Stimulated activated CD8-positive, alpha-beta memory T cell treated with anti-CD3 and anti-CD28 coated beads, Interleukin-15, amount 100 ng/mL, for 24 hours (primary cell): ENCODE data around the gene ZNF516.

Source experiments
- DNase-seq: peaks from one replicate; pipeline ENCODE4 v3.0.0-alpha.2; 2020; ENCODE audit warnings: low read depth

Gene ZNF516

GRCh38 chr18:76468345-76469304 lies 26.4 kb downstream of the ZNF516 start:
- no peak for DNase-seq

GRCh38 chr18:76467371-76468190 lies 27.5 kb downstream of the ZNF516 start:
- no peak for DNase-seq

DNA sequence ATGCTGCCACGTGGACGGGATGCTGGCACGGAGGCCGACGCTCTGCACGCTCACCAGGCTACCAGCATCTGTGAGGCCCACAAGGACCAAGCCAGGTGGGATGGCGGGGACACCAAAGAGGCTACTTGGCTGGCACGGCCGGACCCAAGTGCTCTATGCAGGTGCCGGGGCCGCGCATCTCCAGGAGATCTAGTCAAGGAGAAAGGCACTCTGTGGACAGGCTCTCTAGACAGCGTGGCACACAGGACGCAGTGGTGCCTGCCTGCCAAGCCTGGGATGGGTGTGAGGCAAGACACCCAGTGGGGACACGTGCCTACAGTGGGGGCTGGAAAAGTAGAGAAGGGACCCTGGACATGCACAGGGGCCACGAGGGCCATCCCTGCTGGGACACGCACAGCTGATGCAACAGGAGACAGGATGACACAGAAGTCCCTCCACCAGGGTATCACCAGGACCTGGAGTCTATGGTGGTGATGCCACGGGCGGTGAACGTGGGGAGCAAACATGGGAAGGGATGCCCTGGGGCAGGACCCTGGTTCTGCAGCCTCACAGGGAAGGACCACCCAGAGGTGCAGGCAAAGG lies 28.5 kb downstream of the ZNF516 start:
- DNase-seq, result no peak

- DNase-seq, result no peak
These were observed 29.2 kb downstream of the ZNF516 start for GRCh38 chr18:76465630-76466409.

GRCh38 chr18:76464281-76465259 lies 30.5 kb downstream of the ZNF516 start:
- DNase-seq, result no peak

DNA sequence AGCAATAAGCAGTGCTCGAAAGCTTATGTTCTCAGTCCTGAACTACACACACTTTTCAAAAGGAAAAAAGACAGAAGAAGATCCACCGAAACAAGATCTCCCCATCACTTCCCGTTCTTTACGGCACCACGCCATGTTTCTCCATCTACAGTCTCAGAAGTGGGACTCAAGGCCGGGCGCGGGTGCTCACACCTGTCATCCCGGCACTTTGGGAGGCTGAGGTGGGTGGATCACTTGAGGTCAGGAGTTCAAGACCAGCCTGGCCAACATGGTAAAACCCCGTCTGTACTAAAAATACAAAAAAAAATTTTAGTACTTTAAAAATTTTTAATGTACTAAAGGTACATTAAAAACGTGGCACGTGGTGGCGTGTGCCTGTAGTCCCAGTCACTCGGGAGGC lies 31.2 kb downstream of the ZNF516 start:
- no peak for DNase-seq

- DNase-seq, result no peak
These were observed 31.7 kb downstream of the ZNF516 start for GRCh38 chr18:76463358-76463757.

- DNase-seq, result no peak
These were observed 32.7 kb downstream of the ZNF516 start for GRCh38 chr18:76462326-76462694.

GRCh38 chr18:76461692-76462325 lies 33.2 kb downstream of the ZNF516 start:
- no peak for DNase-seq

DNA sequence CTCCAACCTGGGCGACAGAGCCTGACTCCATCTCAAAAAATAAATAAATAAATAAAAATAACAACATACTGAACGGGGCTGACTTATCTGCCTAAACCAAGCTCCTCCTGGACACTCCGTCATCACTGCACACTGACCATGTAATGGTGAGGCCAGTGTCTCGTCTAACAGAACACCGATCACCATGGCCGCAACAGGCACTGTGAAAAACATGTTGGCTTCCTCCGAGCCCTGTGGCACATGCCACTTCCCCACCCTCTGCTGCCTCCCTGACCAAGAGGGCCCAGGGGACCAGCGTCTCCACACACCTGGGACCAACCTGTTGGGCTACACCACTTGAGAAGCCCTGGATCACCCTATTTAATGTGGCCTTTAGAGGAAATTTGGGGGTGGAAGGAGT lies 33.9 kb downstream of the ZNF516 start:
- no peak for DNase-seq

GRCh38 chr18:76460482-76460881 lies 34.6 kb downstream of the ZNF516 start:
- DNase-seq, result no peak

DNA sequence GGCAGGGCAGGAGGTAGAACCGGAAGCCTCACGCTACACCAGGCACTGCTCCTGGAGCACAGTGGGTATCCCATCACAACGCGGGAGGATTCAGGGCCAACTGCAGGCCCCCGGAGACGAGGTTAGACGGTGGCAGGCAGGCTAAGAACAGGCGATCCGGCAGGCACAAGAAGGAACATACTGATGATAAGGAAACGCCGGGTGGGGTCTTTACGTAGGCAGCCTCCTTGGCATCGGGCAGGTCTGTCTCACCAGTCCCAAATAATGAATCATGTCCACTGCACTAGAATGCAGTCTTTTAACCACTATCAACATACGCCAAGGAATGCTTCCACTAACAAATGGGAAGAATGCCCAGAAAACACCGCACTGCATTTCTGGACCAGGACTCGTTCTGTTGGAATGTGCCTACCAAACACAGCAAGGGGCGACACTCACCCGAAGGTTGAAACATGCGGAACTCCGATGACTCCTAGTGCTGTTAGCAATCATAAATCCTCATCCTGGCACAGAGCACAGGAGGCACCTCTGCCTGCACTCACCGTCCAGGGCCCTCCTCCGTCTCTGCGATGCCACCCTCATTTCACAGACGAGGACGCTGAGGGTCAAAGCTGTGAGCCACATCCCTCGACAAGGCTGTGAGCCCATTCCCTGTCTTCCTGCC lies 35.2 kb downstream of the ZNF516 start:
- no peak for DNase-seq

DNA sequence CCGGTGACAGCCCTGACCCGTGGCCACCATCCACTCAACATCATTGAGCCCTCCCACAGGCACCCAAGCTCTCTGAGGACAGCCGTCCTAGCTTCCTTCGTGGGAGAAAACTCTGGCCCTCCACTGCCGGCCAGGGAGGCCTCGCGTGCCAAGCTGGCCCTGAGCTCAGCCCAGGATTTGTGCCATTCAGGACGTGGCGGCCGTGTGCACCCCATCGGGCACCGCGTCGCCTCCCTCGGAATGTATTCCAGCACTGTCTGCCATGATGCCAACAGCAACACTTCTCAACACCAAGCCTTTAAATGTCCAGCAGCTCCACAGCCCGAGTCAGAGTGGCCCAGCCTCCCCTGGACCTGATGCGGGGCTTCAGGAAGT lies 35.7 kb downstream of the ZNF516 start:
- DNase-seq, result no peak

- no peak for DNase-seq
These were observed 36.3 kb downstream of the ZNF516 start for GRCh38 chr18:76458522-76459311.

GRCh38 chr18:76457957-76458356 lies 37.1 kb downstream of the ZNF516 start:
- no peak for DNase-seq

GRCh38 chr18:76457475-76457874 lies 37.6 kb downstream of the ZNF516 start:
- DNase-seq, result no peak

GRCh38 chr18:76456823-76457222 lies 38.2 kb downstream of the ZNF516 start:
- no peak for DNase-seq

DNA sequence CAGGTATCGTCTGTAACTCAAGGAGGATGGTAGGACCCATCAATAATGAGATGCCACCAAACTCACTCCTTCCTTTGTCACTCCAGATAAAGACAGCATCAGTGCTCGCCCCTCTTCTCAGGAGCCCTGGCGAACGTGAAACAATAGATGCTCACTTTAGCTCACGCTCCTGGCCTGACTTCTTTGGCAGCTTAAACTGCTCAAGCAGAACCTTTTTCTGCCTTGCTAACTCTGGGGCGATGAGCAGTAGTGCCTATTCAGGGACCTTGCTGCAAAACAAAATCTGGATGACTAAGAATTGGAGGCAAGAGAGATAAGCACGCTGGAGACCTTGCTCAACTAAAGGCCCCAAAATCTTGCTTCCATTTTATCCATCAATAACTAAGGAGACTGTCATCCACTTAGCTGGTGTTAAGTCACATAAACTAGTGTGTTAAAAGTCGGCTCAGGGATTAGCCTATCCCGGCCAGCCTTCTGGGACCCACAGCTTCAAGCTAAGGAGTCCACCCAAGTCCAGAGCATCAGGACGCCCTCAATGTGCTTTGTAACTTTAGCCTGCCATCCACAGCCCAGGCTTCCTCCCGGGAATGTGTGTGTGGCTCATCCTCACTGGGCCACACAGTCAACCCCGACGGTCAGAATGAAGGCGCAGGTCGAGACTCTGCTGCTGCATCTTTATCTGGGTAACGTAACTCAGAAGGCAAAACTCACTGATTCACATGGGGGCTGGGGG lies 38.9 kb downstream of the ZNF516 start:
- no peak for DNase-seq
